GM21619 (cell line): ENCODE measurements around the gene DPF3.
A peak's percentile ranks its signal among the peaks of the same experiment; 100 is the strongest.

ENCODE experiments used
- ATAC-seq: cut with Tn5 transposase; IDR thresholded peaks from one replicate; pipeline ENCODE4 v1.9.1; 2021; ENCODE audit not compliant: unreplicated experiment

Gene DPF3

GRCh38 chr14:72605921-72606220, 288.0 kb downstream of the DPF3 start:
- no peak for ATAC-seq

DNA sequence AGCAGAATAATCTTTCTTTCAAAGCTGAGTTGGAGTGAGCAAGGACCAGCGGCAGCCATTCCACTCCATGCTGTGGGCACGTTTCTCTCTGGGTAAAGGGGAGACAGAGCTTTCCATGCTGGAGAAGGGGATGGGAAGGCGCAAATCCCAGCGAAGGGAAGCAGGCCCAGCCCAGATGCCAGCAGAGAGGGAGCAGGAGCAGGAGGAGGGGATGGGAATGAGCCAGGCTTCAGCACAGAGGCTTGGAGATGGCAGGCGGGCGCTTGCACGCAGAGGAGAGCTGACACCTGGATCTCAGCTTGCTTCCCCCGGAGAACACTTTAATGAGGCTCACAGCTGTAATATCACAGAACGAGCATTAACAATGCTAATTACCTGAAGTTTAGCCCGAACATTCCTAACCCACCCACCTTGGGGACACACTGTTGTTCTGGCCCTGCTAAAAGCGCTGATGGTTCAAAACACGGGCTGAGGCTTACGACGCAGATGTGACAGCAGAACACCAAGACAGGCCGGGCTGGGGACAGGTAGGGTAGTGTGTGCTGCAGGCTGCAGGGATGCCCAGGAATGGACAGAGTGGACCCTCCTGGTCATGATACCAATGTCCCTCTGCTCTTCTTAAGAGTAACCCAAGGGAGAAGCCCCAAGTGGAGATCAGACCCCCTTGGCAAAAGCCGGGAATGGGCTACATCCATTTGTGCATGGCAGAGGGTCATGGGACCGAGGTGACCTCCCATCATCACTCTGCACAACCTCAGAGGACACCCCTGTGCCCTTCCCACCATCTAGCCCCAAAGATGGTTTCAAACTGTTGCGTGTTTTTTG, 288.6 kb downstream of the DPF3 start:
- no peak for ATAC-seq

DNA sequence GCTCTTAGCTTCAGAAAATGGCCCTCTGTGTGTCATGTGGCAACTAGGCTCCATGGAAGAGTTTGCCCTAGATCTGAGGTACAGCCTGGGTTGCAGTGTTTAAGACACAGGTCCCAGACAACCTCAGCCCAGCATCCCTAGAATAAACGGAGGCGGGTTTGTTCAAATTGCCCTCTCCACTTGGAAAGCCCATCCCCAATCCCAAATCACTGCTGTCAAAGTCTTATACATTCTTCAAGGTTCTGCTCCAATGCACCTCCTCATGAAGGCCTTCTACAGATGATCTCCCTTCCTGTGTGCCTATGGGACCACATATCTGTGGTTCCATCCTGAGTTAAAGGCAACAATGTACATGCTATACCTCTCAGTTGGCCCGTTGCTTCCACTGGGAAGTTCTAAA, 289.8 kb downstream of the DPF3 start:
- ATAC-seq, result no peak

DNA sequence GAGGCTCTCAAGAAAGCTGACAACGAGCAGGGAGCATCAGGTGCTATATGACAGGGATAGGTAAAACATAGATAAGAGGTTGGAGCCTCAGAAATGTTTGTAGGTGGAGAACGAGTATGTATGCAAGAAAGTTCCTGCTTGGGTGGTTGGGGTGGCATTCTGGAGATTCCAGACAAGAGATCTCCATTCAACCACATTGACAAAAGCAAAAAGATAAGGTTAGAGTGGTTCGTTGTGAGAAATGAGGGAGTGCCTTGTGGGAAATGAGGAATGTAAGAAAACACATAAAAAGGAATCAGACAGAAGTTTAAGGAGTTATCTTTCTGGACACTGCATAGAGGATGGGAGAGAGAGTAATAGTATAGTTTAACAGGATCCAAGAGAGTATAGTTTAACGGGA, 290.3 kb downstream of the DPF3 start:
- no peak for ATAC-seq

DNA sequence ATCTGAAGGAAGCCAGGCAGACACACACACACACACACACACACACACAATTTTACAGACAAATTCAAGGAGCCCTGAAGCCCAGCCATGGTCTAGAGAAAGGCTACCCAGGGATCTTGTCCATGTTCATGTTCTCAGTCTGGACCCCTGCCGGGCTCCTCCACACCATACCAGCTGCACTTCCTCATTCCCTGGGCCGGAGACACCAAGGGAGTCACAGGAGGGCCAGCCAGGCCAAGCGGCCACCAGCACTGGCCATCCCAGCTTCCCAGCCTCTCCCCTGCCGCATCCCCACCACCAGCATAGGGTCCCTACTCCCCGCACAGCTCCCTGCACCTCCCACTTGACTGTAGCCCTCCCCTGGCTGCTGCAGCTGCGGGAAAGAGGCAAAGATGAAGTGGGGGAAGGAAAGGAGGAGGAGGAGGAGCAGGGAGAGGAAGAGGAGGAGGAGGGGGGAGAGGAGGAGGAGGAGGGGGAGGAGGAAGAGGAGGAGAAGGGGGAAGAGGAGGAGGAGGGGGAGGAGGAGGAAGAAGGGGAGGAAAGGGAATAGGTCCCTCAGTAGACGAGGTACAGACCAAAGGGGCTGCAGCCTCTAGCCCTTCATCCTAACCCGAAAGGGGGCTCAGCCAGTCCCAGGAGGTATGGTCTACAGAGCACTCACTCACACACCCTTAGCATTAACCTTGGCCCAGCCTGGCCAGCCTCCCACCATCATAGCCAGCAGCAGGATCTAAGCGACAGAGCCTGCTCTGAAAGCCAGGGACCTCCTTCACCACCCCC, 293.2 kb downstream of the DPF3 start:
- ATAC-seq, result no peak

- ATAC-seq, result no peak
These were observed 294.1 kb downstream of the DPF3 start for GRCh38 chr14:72599579-72600470.

- ATAC-seq, result no peak
These were observed 295.6 kb downstream of the DPF3 start for GRCh38 chr14:72598306-72598705.

DNA sequence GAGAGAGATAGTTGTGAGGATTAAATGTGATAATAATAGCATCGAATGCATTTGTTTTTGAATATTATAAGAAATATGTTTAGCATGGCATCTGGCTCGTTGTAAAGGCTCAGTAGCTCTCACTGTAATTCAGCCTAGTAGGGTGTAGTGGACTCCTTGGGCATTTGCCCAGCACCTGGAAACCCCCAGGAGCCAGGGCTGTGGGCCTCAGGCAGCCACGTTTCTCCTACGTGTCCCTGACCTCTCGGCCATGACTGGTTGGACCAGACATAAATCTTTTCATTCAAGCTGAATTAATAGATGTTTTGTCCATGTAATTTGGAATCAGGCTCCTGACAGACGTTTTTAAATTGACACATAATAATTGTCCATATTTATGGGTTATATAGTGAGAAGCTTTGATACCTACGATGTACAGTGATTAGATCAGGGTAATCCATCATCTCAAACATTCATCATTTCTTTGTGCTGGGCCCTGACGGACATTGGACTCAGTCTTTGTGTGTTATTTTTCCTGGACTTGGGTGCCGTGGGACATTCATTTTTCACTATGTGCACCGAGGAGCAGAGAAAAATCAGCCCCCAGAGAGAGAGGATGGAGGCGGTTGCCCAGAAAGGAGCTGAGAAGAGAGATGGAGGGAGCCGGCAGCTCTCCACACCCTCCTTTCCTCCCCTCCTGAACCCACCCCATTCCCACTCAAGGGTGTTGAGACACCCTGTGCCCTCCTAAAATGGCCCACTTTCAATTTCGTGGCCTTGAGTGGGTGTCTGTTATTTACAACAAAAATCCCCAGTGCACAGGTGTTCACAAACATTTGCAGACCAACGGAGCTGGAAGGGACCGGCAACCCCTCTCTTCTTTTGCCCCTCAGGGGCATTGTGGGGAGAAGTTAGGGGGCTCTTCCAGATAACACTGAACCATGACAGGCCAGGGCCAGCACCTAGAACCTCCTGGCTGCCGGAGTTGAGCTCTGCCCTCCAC, 296.4 kb downstream of the DPF3 start:
- no peak for ATAC-seq

DNA sequence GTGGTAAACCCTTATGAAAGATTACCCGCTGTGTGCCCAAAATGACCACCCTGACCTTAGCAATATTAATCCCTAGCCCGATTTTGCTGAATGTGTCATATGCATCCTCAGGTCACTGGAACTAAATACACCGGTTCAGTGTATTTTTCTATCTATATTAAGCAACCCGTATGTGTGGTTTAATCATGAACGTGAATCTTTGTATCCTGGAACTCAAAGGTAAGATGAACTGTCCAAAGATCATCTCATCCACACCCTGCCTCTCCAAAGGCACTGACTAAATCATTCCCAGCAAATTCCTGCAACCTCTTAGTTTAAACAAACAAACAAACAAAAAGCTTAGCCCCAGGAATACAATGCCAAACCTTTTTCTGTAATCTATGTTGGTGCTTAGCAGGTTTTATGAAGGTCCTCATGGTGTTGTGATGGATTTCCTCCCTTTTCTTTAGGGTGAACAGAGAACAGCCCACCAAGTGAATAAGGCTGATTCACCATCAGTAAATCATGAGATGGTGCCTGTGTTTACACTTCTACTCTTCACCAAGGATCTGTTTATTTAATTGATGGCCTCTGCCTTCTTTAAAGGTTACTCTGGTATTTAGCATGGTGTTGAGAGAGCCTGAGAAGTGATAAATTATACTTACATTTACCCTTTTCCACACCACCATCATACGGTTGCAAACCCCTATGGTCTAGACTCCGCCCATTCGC, 298.6 kb downstream of the DPF3 start:
- ATAC-seq, result no peak

DNA sequence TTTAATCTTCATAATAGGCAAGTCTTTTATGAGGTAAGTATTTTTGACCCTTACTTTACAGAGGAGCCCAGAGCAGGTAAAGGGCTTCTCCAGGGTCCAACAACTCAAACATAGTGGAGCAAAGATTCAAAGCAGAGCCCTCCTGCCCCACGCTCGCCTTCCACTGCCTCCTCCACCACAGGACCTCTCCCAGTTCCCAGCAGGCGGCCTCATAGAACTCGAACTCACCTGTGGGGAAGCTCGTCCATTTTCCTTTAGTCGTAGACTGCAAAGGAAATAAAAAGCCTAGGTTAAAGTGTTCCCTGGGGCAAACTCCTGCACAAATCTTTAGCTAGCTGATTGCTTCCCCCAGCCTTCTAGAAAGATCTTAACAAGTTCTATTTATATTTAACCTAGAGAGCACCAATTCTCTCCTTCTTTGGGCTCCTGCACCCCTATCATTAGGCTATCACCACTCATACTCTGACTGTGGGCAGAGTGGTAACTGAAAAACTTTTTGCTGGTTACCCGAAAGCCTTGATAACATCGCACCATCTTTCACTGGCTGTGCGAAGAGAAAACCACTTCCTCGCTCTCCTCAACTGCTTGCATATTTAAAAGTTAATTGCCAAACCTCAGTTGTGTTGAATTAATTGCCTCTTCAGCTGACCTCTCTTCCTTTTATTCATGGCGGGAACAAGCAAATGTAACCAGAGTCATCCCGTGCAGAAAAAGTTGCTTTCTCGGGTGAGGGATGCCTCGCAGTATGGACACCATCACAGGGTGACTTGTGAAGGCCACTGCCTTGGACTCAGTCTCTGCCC, 299.6 kb downstream of the DPF3 start:
- peak; percentile 74 for ATAC-seq

DNA sequence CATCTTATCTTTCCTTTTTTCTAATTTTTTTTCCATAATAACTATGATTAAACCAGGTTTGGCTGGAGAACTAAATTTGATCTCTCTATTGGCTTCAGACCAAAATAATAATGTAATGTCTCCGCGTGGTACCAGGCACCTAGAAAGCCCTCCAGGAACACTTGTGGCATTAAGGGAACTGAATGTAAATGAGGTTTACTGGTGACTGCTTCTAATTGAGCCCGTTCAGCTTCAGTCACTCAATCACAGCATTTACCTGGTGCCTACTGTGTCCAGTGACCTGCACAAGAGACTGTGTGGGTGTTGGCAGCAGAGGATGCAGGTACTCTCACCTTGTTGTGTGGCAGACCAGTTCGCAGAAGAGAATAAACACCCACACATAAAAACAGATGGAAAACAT, 302.5 kb downstream of the DPF3 start:
- ATAC-seq, result no peak

DNA sequence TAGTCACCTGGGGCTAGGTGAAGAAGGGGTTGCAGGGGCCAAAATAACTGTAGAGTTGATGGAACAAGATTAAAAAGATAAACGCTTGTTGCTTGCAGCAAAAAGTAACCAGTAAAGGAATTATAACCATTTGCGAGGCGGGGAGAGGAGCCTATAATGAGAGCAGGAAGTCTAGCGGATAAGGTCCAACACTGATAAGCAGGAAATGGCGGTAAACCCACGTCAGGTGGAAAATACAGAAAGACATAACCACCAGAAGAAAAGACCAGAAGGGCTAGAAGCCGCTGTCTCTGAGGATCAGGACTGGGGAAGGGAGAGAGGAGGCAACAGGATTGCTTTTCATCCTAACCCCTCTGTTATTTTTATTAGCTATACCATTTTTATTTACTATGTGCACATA, 303.3 kb downstream of the DPF3 start:
- no peak for ATAC-seq

DNA sequence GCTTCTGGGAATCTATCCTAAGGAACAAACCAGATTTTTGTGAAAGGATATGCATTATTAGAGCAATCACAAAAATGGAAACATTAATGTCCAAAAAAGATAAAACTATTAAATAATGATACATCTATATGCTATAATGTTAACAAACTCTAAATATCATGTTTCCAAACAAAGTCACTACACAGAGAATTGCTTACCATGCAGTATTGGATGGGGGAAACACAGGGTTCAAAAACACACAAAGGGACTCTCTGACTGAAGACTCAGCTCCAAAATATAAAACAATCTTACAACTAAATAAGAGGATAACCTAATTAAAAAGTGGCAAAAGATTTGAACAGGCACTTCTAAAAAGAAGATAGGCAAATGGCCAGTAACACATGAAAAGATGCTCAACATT, 304.2 kb downstream of the DPF3 start:
- ATAC-seq, result no peak

DNA sequence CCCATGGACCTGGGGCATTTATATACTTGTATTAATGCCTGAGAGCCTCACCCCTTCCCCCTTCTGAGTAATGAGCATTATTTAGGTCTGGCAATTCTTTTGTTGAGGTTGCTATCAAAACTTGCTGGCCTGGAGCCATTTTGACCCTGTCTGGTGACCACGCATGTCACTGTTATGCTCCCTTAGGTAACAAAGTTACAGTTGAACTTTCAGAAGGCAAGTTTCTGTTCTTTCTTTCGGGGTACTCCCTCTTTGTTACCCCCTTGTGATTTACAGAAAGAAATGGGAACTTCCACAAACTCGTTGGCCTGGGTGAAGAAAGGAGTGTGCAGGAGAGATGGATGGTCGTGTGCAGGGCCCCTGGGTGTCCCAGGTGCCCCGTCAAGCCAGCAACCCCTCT, 305.4 kb downstream of the DPF3 start:
- no peak for ATAC-seq

GRCh38 chr14:72583316-72584272, 310.3 kb downstream of the DPF3 start:
- no peak for ATAC-seq

- ATAC-seq, result no peak
These were observed 311.3 kb downstream of the DPF3 start for GRCh38 chr14:72582582-72582981.

GRCh38 chr14:72578514-72578913, 315.4 kb downstream of the DPF3 start:
- ATAC-seq, result no peak

- ATAC-seq, result no peak
These were observed 316.4 kb downstream of the DPF3 start for GRCh38 chr14:72577521-72577920.
